ENCODE data around the gene CDK3.

DNA sequence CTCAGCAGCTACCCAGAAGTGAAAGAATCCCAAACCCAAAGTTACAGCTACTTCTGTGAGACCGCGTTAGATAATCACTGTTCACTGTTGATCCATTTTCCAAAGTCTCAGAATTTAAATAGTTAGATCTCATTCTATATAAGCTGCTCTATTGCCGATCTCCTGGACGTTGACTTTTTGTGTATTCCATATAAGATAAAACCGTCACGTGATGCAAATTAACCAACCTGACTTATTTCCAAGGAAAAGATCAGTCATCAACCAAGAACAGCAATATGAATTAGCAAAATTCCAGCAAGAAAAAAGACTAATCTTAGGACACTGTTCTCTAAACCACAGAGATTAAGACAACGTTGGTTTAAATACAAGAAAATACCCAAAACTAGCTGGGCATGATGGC, 30.0 kb upstream of the CDK3 start:
- TF ChIP-seq CTCF (IDR thresholded peaks at IDR 0.05) (no peak), POLR2AphosphoS5 (IDR thresholded peaks at IDR 0.05; ENCODE audit: low read depth, low read length) (no peak), SIN3A (IDR thresholded peaks at IDR 0.05; ENCODE audit: borderline replicate concordance, insufficient read depth, low read depth, low read length) (no peak), REST (IDR thresholded peaks at IDR 0.05; ENCODE audit: insufficient read depth in 1 of 2, low read depth in 2 of 2, low read length in 1 of 2) (no peak), TCF7L2 (IDR thresholded peaks at IDR 0.05; ENCODE audit: low read depth, low read length) (no peak)
